ENCODE measurements around the gene GALNT18.

GALNT18 gene

DNA sequence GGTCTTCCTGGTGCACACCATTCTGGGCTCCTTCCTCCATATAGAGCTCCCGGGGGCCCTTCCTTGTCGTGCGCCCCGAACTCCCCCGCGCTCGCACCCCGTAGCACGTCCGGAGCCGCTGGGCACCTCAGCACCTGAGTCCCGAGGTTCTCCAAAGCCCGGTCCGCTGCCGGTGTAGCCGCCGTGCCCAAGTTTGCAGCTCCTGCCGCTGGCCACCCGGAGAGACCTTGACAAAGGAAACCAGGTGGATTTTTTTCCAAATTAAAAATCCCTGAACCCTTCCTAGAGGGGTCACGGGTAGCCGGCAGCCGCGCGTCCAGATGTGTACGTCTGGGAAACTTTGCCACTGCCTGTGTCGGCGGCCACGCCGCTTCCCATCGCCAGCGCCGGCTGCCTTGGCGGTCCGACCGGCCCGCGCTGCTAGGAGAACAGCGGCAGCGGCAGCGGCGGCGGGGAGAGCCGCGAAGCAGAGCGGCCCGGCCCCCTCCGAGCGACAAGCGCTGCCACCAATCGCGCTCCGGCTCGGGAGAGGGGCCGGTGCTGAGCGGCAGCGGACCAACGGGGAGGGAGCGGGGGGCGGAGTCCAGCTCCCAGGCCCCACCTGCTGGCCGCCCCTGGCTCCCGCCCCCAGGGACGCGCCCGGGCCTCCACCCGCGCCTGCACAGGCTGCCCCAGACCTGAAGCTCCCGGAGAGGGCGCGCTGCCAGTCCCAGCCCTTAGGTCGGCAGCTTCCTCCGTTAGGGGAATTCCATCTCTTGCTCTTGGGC, at the start of gene GALNT18:
TSS of gene GALNT18 (minus strand) at position 433 of the 767 bp plus-strand sequence.
- peak; percentile 87 for DNase-seq

DNA sequence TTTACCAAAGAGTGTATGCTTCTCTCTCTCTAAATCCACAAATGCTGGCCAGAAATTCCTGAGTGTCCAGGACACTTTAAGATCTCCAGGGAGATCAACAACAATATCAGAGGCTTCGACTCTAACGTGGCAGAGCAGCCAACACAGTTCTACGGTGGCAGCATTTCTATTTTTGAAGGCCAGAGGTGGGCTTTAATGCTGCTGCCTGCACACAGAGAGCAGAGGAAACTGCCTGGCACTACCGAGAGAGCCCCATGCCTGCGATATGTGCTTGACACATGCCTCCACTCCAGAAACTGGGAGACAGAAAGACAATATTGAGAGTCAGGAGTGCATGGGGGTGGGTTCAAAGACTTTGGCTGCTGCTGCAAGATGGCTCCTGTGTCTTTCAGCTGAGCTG, 48.8 kb upstream of the GALNT18 start:
- no peak for DNase-seq

DNA sequence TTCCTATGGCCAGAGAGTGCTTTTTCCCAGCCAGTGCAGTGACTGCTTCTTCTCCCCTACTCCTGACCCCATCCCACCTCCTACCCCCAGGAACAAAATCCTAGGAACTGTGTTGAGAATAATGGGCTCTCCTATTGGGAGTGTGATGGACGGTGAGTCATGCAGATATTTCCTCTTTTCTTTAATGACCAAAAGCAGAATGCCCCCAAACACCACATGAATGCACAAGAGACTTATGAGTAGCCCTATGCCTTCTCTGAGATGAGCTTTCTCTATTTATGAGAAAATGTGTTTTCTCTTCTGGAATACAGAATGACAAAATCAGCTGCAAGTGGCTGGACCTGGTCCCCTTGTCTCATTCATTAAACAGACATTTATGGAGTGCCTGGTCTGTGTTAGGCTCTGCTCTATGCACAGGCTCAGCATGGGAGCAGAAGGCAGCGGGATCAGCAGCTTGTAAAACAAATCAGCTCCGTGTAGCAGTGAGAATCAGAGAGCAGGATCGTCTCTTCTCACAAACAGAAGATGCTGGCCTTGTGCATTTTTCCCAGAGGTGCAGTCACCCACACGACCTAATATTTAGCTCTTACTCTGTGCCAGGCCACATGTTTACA, 47.5 kb upstream of the GALNT18 start:
- DNase-seq = no peak

DNA sequence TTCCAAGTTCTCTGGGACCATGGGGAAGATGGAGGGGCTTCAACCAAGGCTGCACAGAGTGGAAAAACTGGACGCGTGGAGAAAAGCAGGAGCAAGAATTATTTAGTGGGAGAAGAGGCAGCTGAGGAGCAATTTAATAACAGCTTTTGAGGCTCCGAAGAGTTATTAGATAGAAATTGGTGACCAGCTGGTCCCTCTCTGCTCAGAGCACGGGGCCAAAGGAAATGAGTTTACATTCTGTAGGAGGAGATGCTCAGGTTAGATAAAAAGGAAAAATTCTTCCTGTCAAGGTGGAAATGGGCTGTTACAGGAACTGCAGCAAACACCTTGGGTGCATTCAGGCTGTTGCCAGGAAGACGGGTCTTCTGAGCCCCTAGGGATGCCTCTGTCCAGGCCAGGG, 47.0 kb upstream of the GALNT18 start:
- no peak for DNase-seq

DNA sequence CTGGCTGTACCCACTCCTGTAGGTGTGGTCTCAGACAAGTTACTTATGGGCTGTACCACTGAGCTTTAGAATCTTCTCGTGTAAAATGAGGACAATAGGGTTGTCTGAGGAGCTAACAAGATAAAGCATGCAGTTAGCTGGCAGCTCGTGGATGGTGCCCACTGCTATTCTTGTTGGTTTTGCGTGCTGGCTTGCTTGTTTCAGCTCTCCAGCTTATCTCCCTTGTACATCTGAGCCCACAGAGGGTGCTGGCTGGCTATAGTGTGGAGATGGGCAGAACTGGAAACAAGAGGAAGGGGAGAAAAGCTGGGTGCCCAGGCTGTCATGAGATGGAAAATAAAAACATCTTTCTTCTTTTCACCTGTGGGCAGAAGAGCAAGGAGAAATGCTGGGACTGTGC, 46.5 kb upstream of the GALNT18 start:
- no peak for DNase-seq

DNA sequence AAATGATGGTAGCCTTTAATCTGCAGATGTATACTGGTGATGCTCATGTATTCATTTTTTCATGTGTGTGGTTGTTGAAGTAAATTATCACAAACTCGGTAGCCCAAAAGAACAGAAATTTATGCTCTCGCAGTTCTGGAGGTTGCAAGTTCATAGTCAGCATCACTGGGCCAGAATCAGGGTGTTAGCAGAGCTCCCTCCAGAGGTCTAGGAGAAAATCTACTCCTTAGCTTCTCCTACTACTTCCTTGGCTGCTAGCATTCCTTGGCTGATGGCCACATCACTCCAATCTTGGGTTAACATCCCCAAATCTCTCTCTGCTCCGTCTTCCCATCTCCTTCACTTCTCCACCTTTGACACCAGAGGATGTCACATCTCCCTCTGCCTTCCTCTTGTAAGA, 45.3 kb upstream of the GALNT18 start:
- DNase-seq = no peak

DNA sequence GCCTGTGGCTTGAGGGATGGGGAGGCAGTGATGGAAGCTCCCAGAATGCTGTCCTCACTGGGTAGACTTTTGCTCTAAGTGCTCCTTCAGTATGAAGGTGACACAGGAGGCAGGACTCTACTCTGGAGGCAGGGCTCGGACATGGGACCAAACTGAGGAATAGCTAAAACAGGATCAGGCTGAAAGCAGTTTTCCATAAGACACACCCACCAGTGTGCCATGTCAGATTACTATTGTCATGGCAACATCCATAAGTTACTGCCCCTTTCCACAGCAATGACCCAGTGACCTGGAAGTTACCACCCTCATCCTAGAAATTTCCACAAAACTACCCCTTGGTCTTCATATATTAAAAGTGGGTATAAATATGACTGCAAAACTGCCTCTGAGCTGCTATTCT, 43.6 kb upstream of the GALNT18 start:
- DNase-seq = no peak

DNA sequence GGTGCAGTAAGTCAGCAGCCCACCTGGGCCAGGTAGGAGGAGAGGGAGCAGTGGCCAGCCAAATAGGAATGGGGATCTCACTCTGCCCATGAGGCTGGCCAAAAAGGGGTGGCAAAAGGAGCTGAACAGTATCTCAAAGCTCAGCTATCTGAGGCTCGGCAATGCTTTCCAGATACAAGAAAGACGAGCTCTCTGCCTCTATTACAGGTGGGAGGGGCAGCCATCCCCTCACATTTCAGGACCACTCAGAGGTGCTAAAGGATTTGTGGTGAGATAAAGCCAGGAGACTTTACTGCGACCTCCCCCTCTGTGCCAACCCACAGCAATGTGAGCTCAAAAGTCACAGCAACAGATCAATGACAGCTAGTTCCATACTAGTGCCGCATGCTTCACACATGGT, 42.1 kb upstream of the GALNT18 start:
- no peak for DNase-seq

DNA sequence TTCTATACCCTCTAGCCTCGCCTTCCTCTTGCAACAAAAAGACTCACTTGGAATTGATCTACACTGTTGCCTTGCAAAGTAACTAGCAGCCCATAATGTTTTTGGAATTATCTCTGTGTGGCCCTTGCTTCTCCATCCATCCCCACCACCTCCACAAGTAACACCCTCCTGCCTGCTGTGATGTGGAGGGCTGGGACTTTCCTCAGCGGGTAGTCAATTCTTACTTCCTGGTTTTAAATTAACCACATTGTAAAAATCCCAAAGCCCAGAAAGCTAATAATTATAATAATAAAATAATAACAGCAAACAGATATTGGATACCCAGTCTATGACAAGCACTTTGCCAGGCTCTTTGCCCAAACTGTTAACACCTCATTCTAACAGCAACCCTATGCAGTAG, 40.8 kb upstream of the GALNT18 start:
- DNase-seq = no peak

DNA sequence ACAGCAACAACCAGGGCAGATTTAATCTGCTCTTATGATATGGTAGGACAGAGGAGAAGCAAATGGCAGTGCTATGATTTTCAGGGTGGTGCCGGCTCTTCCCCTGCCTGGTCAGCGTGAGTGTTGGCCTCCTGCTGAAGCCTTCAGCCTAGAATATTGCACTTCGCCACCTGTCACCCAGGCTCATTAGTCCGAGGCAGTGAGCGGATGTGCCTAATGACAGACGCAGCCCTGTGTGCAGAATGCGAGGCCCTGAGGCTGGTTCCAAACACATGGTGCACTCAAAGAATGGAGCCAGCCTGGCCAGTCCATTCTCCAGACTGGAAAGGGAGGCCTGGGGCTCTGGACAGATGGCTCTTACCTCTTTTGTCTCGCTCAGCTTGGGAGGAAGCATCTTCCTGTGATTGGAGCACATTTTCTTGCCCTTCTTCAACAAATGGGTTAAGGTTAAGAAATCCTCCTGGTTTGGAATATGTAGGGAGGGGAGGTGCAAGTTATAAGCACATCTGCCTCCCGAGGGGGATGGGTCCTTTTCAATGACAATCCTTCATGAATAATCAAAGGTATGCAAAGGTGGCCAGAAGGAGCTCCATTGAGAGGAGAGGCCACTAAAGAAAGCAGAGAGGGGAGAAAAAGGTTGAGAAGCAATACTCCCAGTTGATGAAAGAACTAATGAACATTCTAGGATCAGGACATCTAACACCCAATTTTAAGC, 39.7 kb upstream of the GALNT18 start:
- no peak for DNase-seq

DNA sequence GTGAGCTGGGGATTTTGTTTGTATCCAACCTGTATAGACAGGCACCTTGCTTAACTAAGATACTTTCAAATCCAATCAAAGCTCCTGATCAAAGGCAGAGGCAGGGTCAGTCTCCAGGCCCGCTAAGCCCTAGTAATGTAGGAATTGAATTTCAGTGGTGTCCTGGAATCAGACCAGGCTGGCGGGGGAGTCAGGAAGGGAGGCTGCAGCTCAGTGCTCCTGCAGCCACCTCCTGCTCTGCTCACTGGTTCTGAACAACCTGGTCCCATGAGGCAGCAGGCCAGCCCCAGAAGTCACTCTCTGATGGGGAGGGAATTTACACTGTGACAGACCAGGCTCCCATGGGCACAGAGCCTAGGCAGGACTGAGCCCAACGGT, 38.5 kb upstream of the GALNT18 start:
- no peak for DNase-seq

DNA sequence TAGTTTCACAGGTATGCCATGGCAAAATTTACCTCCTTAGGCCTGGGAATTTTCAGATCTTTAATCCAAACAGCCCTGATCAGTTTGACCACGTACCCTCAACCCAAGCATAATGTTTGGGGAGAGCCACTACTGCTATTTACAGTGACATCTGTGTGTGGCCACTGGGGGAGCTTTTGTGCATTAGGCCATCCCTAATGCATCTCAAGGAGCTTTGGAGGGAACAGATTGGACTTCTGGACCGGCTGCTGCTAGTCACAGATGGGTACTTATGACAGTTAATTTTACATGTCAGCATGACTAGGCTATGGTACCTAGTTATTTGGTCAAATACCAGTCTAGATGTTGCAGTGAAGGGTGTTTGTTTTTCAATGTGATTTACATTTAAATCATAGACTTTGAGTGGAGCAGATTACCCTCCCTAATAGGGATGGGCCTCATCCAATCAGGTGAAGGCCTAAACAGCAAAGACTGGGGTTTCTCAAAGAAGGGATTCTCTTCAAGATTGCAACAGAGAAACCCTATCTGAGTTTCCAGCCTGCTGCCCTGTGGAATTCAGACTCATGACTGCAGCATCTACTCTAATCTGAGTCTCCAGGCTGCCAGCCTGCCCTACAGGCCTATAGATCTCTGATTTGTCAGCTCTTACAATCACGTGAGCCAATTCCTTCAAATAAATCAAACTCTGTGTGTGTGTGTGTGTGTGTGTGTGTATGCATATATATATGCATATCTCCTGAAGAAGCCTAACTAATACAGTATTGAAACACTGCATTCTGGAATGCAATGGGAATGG, 38.0 kb upstream of the GALNT18 start:
- DNase-seq = no peak

DNA sequence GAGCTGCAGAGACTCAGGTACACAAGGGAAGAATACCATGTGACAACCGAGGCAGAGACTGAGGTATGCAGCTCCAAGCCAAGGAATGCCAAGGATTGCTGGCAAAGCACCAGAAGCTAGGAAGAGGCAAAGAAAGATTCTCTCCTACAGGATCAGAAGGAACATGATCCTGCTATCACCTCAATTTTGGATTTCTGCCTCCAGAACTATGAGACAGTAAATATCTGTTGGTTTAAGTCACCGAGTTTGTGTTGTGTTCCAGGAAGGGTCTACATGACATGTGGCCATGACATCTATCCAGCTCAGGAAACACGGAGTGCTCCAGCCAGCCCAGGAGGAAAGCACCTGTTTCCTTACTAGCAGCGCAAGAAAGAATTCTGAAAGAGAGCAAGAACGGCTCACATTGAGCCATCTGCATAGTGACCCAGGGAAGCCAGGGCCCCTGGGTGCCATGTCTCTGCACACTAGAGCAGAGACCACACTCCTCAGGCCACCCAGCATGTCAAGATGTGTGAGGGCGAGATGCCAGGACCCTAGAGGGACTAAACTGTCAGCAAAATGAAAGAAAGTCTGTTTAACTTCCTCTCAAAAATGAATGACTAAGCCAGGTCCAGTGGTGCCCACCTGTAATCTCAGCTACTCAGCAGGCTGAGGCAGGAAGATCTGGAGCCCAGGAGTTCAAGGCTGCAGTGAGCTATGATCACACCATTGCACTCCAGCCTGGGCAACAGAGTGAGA, 35.6 kb upstream of the GALNT18 start:
- no peak for DNase-seq

DNA sequence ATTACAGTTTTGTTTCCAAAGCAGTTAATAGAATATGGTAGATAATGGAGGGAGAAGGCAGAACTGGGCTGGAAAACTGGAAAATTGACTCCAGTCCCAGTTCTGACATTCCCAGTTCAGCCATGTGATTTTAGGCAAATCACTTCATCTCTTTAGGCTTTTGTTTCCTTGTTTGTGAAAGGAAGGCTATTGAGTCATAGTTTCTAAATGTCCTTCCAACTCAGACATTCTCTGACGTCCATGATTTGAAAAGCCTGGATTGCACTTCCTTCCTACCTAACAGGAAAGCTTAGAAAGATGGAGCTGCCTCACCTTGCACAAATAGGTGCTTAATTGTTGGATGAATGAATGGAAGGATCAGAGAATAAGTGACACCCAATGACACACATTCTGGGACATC, 19.8 kb upstream of the GALNT18 start:
- no peak for DNase-seq

DNA sequence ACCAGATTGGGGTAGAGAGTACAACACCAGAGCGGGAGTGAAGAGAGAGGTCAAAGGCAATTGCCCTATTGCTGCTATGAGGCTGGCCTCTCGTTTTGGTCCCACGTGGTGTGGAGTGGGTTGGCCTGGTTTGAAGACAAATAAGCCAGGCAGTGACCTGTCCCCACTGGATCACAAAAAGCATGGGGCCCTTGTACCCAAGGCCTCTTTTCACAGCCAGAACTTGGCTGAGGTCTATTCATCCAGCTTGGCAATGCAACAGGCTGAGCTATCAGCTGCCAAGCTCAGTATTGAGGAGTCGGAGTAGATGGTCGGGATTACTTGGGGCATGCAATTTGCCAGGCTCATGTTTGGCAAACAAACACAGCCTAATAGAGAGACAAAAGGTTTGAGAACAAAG, 19.2 kb upstream of the GALNT18 start:
- no peak for DNase-seq

DNA sequence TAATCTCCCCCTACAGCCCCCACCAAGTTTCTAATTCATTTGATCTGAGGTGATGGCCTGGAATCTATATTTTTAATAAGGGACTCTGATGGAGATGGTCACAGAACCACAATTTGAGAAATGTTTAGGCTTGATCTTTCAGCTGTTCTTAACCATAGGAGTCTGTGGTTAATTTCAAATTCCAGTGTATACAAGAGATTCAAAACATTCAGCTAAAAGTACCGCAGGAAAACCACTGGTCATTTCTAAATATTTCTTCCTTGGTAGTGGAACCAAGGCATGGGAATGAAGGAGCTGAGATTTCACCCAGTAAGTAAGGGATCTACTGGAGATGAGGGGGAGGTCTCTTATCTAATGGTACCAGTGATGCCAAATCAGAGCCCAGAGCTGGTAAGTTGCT, 18.3 kb upstream of the GALNT18 start:
- no peak for DNase-seq

DNA sequence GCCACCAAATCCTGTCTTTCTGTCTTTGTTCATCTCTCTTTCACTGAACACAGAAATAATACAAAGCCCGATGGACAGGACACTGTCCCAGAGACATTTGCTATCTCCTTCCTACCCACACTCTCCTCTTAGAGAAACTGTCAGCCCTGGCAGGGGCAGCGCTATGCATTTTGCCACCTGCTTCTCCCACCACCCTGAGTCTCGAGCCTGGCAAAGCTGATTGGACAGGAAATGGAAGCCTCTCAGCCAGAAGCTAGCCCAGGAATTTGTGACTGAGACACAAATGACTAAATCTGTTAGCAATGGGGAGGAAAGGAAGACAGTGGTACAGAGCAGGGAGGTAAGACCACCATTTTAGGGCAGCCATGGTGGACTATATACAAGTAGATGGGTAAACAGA, 14.9 kb upstream of the GALNT18 start:
- DNase-seq = no peak

DNA sequence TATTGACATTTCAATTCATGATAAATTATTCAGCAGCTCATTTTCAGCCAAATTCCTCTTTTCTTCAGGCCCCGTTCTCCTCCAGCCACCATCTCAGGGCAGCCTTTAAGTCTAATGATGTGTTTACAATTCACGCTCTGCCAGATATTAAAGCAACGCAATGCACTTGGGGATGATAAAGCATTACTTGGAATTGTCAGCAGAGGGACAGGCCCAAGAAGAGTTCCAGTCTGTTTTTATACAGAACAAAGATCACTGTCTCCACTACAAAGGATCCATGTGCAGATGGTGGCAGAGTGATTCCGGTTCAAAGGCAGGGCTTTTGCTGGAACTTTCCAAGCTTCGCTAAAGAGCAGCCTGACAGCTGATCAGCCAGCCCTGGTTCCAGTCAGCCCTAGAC, 13.6 kb upstream of the GALNT18 start:
- no peak for DNase-seq

DNA sequence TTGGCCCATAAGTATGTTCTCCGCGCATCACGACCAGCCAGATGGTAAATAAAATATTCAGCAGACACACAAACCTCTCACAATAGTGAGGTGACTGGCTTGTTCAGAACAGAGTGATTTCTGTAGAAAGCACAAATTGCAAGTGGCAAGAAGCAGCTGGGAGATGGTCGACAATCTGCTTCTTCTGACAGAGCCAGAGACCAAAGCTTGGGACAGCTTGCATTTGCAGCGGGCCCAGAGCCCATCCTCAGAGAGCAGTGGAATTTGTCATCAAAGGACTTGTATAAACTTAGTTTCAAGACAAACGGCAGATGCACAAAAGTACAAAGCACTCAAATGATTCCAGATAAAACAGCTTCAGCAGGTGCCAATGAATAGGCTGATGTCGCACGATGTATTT, 7.6 kb upstream of the GALNT18 start:
- no peak for DNase-seq

DNA sequence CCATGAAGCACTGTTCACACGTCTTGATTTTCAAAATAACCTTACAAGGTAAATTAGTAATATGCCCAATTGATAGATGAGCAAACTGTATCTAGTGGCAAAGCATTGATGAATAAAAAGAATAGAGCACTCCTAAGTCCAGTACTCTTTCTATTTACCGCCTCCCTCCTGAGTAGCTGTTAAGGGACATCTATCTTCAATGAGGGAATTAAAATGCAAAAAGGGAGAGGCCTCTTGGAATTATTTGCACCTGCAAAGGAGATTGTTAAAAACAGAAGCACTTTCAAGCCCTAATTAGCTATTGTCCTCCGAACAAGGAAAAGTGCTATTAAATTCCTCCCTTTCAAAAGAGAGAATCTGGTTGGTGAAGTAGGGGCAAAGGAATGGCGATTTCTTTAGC, 6.8 kb upstream of the GALNT18 start:
- DNase-seq = no peak

DNA sequence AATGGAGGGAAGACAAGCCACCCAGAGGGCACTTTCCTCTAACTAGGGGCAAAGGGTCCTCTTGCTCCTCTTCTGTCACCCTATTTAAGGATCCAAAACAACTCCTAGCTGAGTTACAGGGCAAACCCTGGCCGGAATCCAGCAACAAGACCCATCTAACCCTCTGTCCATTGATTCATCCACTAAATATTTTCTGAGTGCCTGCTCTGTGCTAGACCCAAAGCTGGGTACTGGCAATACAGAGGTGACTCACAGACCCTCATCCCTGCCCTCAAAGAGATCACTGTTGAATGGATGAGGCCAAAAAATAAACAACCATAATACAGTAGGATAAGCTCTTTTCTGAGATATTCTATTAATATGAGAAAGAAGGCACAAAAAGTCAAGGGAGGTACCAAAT, 4.3 kb upstream of the GALNT18 start:
- DNase-seq = peak; percentile 9

DNA sequence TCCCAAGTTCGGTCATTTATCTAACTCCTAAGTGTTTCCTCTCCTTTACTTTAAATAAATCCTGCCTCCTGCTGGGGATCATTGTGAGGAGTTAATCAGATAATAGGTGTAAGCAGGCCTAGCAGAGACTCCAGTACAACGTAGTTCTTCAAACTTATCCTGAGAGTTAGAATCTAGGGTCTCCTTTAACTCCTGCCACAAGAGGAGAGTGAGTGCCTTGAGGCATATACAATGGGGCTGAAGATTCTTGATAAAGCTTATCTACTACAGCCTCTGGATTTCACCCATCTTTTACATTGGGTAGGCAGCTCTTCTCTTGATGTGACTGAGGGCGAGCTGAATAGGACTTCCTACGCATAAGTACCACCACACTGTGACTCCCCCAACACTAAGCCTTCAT, 3.1 kb upstream of the GALNT18 start:
- DNase-seq = no peak

DNA sequence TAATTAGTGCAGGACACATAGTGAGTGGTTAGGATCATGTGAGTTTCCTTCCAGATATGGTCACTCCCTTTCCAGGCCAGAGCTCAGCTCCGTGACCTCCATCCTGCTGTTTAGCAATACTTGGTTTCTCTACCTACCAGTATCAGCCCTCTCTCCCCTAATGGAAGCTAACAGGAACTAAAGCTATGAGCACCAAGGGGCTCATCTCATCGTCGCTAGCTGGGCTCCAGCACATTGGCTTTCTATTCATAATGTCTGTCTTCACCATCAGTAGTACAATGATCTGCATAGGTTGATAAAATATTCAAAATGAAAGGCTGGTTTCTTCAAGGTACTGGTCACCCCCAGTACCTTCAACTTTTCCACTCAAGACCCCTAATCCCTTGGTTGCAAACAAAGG, 2.4 kb upstream of the GALNT18 start:
- DNase-seq = no peak
